Measurements from ENCODE around the gene SV2B. TPM values are rescaled to one million over a fixed set of nuclear protein-coding genes. Genes with fewer than 3 reads are reported as not detected.

SV2B gene
- total RNA-seq, 2 experiments from 2014 or later: not detected

DNA sequence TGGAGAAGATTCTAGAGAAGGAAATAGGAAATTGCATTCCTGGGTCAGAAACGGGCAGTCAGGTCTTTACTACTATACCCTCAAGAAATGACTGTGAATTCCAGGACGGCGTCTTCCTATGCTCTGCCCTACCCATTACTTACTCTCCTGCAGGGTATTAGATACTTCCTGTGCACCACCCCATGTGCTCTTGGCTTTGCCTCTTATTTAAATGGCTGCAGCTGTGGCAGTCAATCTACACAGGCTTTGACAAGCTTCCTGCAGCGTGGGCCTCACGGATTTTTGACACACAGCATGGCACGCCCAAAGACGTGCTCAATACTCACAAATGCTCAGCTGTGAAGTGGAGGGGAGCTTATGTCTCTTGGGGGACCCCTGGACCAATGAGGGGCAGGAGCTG, 206.1 kb downstream of the SV2B start:
- Histone ChIP-seq H3K4me1 (ENCODE audit: insufficient read depth, low read length) (peaks cover 55% of the 10 kb centered on the region), H3K4me3 (ENCODE audit: low read length) (no peak overlapping the region), H3K36me3 (ENCODE audit: insufficient read depth, low read length) (no peaks in the 10 kb centered on the region), H3K27me3 (ENCODE audit: control insufficient read depth in 1 of 2, insufficient read depth in 2 of 2, low read length in 2 of 2) (no peaks in the 10 kb centered on the region), H3K9me3 (ENCODE audit: control insufficient read depth in 1 of 2, insufficient read depth in 1 of 2, low read length in 2 of 2) (no peaks in the 10 kb centered on the region), H3K27ac (ENCODE audit: low read depth in 1 of 2, low read length in 2 of 2) (no peak overlapping the region)
- intact Hi-C loops (cut with DNase I, micrococcal nuclease): loop anchor here (10.0 kb wide), 3 partner anchors 469 to 1409 kb away; partner anchors contain the start of gene SLCO3A1 (in 1 of the 2)
- Mint-ChIP-seq H3K36me3 (ENCODE audit: low read depth) (no peaks in the 10 kb centered on the region), H3K4me1 (ENCODE audit: low read depth) (peaks cover 56% of the 10 kb centered on the region), H3K27ac (no peak overlapping the region), H3K9me3 (no peaks in the 10 kb centered on the region), H3K4me3 (no peak overlapping the region), H3K27me3 (peaks cover 12% of the 10 kb centered on the region)
- ChIA-PET POLR2A (no interaction called here), CTCF (no interaction called here)
- ATAC-seq (ENCODE audit: poor library complexity) (no peak), DNase-seq (no peak)
- TF ChIP-seq, protein P1, sequence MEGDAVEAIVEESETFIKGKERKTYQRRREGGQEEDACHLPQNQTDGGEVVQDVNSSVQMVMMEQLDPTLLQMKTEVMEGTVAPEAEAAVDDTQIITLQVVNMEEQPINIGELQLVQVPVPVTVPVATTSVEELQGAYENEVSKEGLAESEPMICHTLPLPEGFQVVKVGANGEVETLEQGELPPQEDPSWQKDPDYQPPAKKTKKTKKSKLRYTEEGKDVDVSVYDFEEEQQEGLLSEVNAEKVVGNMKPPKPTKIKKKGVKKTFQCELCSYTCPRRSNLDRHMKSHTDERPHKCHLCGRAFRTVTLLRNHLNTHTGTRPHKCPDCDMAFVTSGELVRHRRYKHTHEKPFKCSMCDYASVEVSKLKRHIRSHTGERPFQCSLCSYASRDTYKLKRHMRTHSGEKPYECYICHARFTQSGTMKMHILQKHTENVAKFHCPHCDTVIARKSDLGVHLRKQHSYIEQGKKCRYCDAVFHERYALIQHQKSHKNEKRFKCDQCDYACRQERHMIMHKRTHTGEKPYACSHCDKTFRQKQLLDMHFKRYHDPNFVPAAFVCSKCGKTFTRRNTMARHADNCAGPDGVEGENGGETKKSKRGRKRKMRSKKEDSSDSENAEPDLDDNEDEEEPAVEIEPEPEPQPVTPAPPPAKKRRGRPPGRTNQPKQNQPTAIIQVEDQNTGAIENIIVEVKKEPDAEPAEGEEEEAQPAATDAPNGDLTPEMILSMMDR (IDR thresholded peaks at IDR 0.05): no peak

DNA sequence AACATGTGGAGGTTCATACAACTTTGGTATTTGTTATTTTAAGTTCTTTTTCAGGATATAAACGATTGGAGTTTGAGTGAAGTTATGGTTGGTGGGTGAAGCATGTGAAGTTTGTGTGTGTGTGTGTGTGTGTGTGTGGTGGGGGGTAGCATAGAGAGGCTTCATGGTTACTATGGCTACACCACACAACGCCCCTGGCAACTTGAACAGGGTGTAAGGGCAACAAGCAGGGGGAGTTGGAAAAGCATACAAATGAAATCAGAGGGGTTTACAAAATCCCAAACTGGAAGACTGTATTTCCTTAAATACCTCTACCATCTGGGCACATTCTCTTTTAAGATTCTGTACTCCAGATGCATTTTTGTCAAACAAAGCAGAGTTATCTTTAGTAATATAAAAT, 207.5 kb downstream of the SV2B start:
- POLR2A ChIA-PET: no interaction called here
- Histone ChIP-seq H3K36me3 (ENCODE audit: insufficient read depth, low read length) (no peaks in the 10 kb centered on the region), H3K4me3 (ENCODE audit: low read length) (no peak overlapping the region), H3K27ac (ENCODE audit: low read depth in 1 of 2, low read length in 2 of 2) (no peak overlapping the region), H3K9me3 (ENCODE audit: control insufficient read depth in 1 of 2, insufficient read depth in 1 of 2, low read length in 2 of 2) (no peaks in the 10 kb centered on the region), H3K4me1 (ENCODE audit: insufficient read depth, low read length) (peaks cover 68% of the 10 kb centered on the region), H3K27me3 (ENCODE audit: control insufficient read depth in 1 of 2, insufficient read depth in 2 of 2, low read length in 2 of 2) (no peaks in the 10 kb centered on the region)
- H3K4me3 Mint-ChIP-seq: no peak overlapping the region
- DNase-seq (no peak), ATAC-seq (ENCODE audit: poor library complexity) (no peak)
- intact Hi-C loops (cut with DNase I, micrococcal nuclease): loop anchor here (10.0 kb wide), 3 partner anchors 467 to 1407 kb away; partner anchors contain the start of gene SLCO3A1 (in 1 of the 2)
- H3K27ac Mint-ChIP-seq: no peak overlapping the region
- no peaks in the 10 kb centered on the region for H3K9me3 Mint-ChIP-seq
- CTCF ChIA-PET: no interaction called here
- H3K27me3 Mint-ChIP-seq: peaks cover 5% of the 10 kb centered on the region
- peaks cover 70% of the 10 kb centered on the region for H3K4me1 Mint-ChIP-seq (ENCODE audit: low read depth)
- H3K36me3 Mint-ChIP-seq (ENCODE audit: low read depth): no peaks in the 10 kb centered on the region
- TF ChIP-seq, protein P1 (IDR thresholded peaks at IDR 0.05): no peak

DNA sequence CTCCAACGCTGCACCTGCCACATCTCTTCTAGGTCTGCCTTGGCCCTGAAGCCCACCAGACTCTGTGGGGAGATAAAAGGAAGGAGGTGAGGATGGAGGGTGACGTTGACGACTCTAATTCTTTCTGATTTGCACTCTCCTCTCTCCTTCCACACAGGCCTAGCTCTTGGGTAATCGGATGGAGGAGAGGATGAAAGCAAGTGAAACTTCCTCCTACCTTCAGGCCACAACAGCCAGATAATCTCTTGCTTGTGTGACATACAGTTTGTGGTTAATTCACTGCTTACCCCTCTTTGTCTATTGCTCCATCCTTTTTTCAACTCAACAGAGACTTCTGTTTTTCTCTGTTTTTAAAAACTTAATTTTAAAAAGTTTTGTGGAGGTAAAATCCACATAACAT, 208.1 kb downstream of the SV2B start:
- Histone ChIP-seq H3K9me3 (ENCODE audit: control insufficient read depth in 1 of 2, insufficient read depth in 1 of 2, low read length in 2 of 2) (no peaks in the 10 kb centered on the region), H3K27ac (ENCODE audit: low read depth in 1 of 2, low read length in 2 of 2) (no peak overlapping the region), H3K4me1 (ENCODE audit: insufficient read depth, low read length) (peaks cover 65% of the 10 kb centered on the region), H3K4me3 (ENCODE audit: low read length) (no peak overlapping the region), H3K36me3 (ENCODE audit: insufficient read depth, low read length) (no peaks in the 10 kb centered on the region), H3K27me3 (ENCODE audit: control insufficient read depth in 1 of 2, insufficient read depth in 2 of 2, low read length in 2 of 2) (no peaks in the 10 kb centered on the region)
- intact Hi-C loops (cut with DNase I, micrococcal nuclease): loop anchor here (10.0 kb wide), 3 partner anchors 467 to 1407 kb away; partner anchors contain the start of gene SLCO3A1 (in 1 of the 2)
- TF ChIP-seq, protein P1 (IDR thresholded peaks at IDR 0.05): no peak
- no peaks in the 10 kb centered on the region for H3K9me3 Mint-ChIP-seq
- ChIA-PET POLR2A (no interaction called here), CTCF (no interaction called here)
- no peak for ATAC-seq (ENCODE audit: poor library complexity)
- peak in 2 of 14 experiments; percentile 8 to 53 for DNase-seq
- no peaks in the 10 kb centered on the region for H3K27me3 Mint-ChIP-seq
- H3K27ac Mint-ChIP-seq: no peak overlapping the region
- peaks cover 70% of the 10 kb centered on the region for H3K4me1 Mint-ChIP-seq (ENCODE audit: low read depth)
- no peak overlapping the region for H3K4me3 Mint-ChIP-seq
- H3K36me3 Mint-ChIP-seq (ENCODE audit: low read depth): no peaks in the 10 kb centered on the region

Data from CD4-positive, alpha-beta T cell (primary cell).